Measurements from ENCODE around the gene PBX1. TPM values are rescaled to one million over a fixed set of nuclear protein-coding genes. Genes with fewer than 3 reads are reported as not detected.
A peak's percentile ranks its signal among the peaks of the same experiment; 100 is the strongest.

The PBX1 gene
- total RNA-seq, 1 donor from 2014 or later: 719 TPM

- Mint-ChIP-seq H3K9me3 (peaks cover under 1% of the 10 kb centered on the region), H3K4me1 (peaks cover 29% of the 10 kb centered on the region), H3K36me3 (peaks cover 65% of the 10 kb centered on the region), H3K27me3 (ENCODE audit: low read depth) (no peaks in the 10 kb centered on the region), H3K27ac (peak overlapping the region; percentile 17), H3K4me3 (no peak overlapping the region)
- DNase-seq (ENCODE audit: low spot score in 2 of 2, unreplicated experiment in 2 of 2): no peak
- no peak for TF ChIP-seq CTCF (IDR thresholded peaks at IDR 0.05; ENCODE audit: unreplicated experiment)
These were observed 265.6 kb downstream of the PBX1 start for GRCh38 chr1:164824542-164824941.

GRCh38 chr1:164830628-164831027 is 271.6 kb downstream of the PBX1 start:
- H3K4me3 Mint-ChIP-seq: no peak overlapping the region

GRCh38 chr1:164834641-164835040 is 275.7 kb downstream of the PBX1 start:
- Mint-ChIP-seq H3K27me3 (ENCODE audit: low read depth) (no peaks in the 10 kb centered on the region), H3K4me3 (no peak overlapping the region), H3K36me3 (peaks cover 38% of the 10 kb centered on the region), H3K27ac (no peak overlapping the region), H3K4me1 (peaks cover 21% of the 10 kb centered on the region), H3K9me3 (no peaks in the 10 kb centered on the region)
- no peak for DNase-seq (ENCODE audit: low spot score in 2 of 2, unreplicated experiment in 2 of 2)
- TF ChIP-seq CTCF (IDR thresholded peaks at IDR 0.05; ENCODE audit: unreplicated experiment): no peak

More at GRCh38 chr1:164830628-164831027, 271.6 kb downstream of the PBX1 start:
- no peaks in the 10 kb centered on the region for H3K27me3 Mint-ChIP-seq (ENCODE audit: low read depth)
- peak overlapping the region; percentile 89 for H3K27ac Mint-ChIP-seq
- H3K9me3 Mint-ChIP-seq: no peaks in the 10 kb centered on the region
- peaks cover 16% of the 10 kb centered on the region for H3K4me1 Mint-ChIP-seq
- TF ChIP-seq CTCF (IDR thresholded peaks at IDR 0.05; ENCODE audit: unreplicated experiment): no peak
- no peak for DNase-seq (ENCODE audit: low spot score in 2 of 2, unreplicated experiment in 2 of 2)
- peaks cover 33% of the 10 kb centered on the region for H3K36me3 Mint-ChIP-seq

- no peak for TF ChIP-seq CTCF (IDR thresholded peaks at IDR 0.05; ENCODE audit: unreplicated experiment)
- Mint-ChIP-seq H3K4me1 (peaks cover 23% of the 10 kb centered on the region), H3K27me3 (ENCODE audit: low read depth) (no peaks in the 10 kb centered on the region), H3K9me3 (no peaks in the 10 kb centered on the region), H3K4me3 (no peak overlapping the region), H3K27ac (peak overlapping the region; percentile 78), H3K36me3 (peaks cover 38% of the 10 kb centered on the region)
- DNase-seq (ENCODE audit: low spot score in 2 of 2, unreplicated experiment in 2 of 2): no peak
These were observed 277.6 kb downstream of the PBX1 start for GRCh38 chr1:164836614-164837018.

- TF ChIP-seq CTCF (IDR thresholded peaks at IDR 0.05; ENCODE audit: unreplicated experiment): no peak
- Mint-ChIP-seq H3K4me1 (peaks cover 37% of the 10 kb centered on the region), H3K9me3 (no peaks in the 10 kb centered on the region), H3K27ac (peak overlapping the region; percentile 83), H3K27me3 (ENCODE audit: low read depth) (no peaks in the 10 kb centered on the region), H3K36me3 (peaks cover 33% of the 10 kb centered on the region), H3K4me3 (no peak overlapping the region)
- DNase-seq (ENCODE audit: low spot score in 2 of 2, unreplicated experiment in 2 of 2): no peak
These were observed 279.8 kb downstream of the PBX1 start for GRCh38 chr1:164838786-164839185.

- Mint-ChIP-seq H3K9me3 (no peaks in the 10 kb centered on the region), H3K27me3 (ENCODE audit: low read depth) (no peaks in the 10 kb centered on the region), H3K27ac (peak overlapping the region; percentile 75), H3K4me1 (peaks cover 40% of the 10 kb centered on the region), H3K4me3 (no peak overlapping the region), H3K36me3 (peaks cover 36% of the 10 kb centered on the region)
- no peak for DNase-seq (ENCODE audit: low spot score in 2 of 2, unreplicated experiment in 2 of 2)
- TF ChIP-seq CTCF (IDR thresholded peaks at IDR 0.05; ENCODE audit: unreplicated experiment): no peak
These were observed 282.0 kb downstream of the PBX1 start for GRCh38 chr1:164840936-164841335.
